SK-N-SH (cell line): ENCODE data around the gene UCN. TPM values are rescaled to one million over a fixed set of nuclear protein-coding genes. Genes with fewer than 3 reads are reported as not detected.
A peak's percentile ranks its signal among the peaks of the same experiment; 100 is the strongest.
"Not testable (repeated sequence)": the region's sequence is repeated elsewhere in the genome, so short reads cannot be mapped to it uniquely, and the experiment has no call there.

Source experiments
- CTCF ChIA-PET: fragments of 300-600, 350-600 bp; formaldehyde crosslinking; extraction: SDS; loops from one replicate; lab custom pipeline; 2021; lab: Yijun Ruan, JAX
- POLR2A ChIA-PET: fragments of 350-600 bp; sonication (Branson Sonifier 250); formaldehyde crosslinking; extraction: SDS; loops from one replicate; lab custom pipeline; 2020; ENCODE audit warnings: antibody characterized with exemption, inconsistent platforms; lab: Yijun Ruan, JAX
- DNase-seq: peaks from one replicate; pipeline ENCODE4 v3.0.0; 2012
- H2AFZ ChIP-seq: fragments of 200-600 bp; sonication (generic); 2 replicates; pipeline ENCODE4 v1.8.1; 2016; ENCODE audit warnings: antibody characterized with exemption, mild to moderate bottlenecking, low read depth
- H3F3A ChIP-seq: fragments of 200-600 bp; sonication (generic); replicated peaks from 2 replicates; pipeline ENCODE3; 2016; ENCODE audit warnings: antibody characterized with exemption, mild to moderate bottlenecking; ENCODE audit not compliant: insufficient read depth
- H3K27ac ChIP-seq, 2 experiments: fragments of 200-500 bp in 1 of 2; fragments of 200-600 bp in 1 of 2; sonication (Bioruptor generic) in 1 of 2; sonication (generic), shearing (Covaris generic) in 1 of 2; 2 replicates each; pipeline versions ENCODE4 v1.5.1 to v1.6.1; 2014 to 2016; ENCODE audit warnings: low read depth in 2 of 2, inconsistent platforms in 1 of 2, low read length in 1 of 2, mild to moderate bottlenecking in 1 of 2, mixed read lengths in 1 of 2
- H3K27me3 ChIP-seq: fragments of 200-600 bp; sonication (generic), shearing (Covaris generic); 2 replicates; pipeline ENCODE4 v1.6.1; 2016; ENCODE audit warnings: mixed run types; ENCODE audit not compliant: insufficient read depth
- H3K36me3 ChIP-seq, 2 experiments: fragments of 200-500 bp in 1 of 2; fragments of 200-600 bp in 1 of 2; sonication (Bioruptor generic) in 1 of 2; sonication (generic) in 1 of 2; replicated peaks in 1 of 2; 2 replicates each; pipeline versions ENCODE3 to v1.5.1; 2014 to 2016; ENCODE audit warnings: low read length in 1 of 2, mild to moderate bottlenecking in 1 of 2; ENCODE audit not compliant: insufficient read depth in 2 of 2, control insufficient read depth in 1 of 2
- H3K4me1 ChIP-seq, 2 experiments: fragments of 200-500 bp in 1 of 2; fragments of 200-600 bp in 1 of 2; sonication (Bioruptor generic) in 1 of 2; sonication (generic), shearing (Covaris generic) in 1 of 2; 2 replicates each; pipeline versions ENCODE4 v1.5.1 to v1.6.1; 2014 to 2016; ENCODE audit warnings: low read depth in 1 of 2, low read length in 1 of 2, mixed run types in 1 of 2; ENCODE audit not compliant: insufficient read depth in 2 of 2, control insufficient read depth in 1 of 2
- H3K4me2 ChIP-seq: fragments of 200-600 bp; sonication (generic), shearing (Covaris generic); 2 replicates; pipeline ENCODE4 v1.6.1; 2017; ENCODE audit warnings: mixed run types
- H3K4me3 ChIP-seq, 2 experiments: fragments of 200-500 bp in 1 of 2; fragments of 200-600 bp in 1 of 2; sonication (Bioruptor generic) in 1 of 2; sonication (generic), shearing (Covaris generic) in 1 of 2; 2 replicates each; pipeline versions ENCODE4 v1.5.1 to v1.8.1; 2014 to 2016; ENCODE audit warnings: low read depth in 2 of 2, inconsistent platforms in 1 of 2, low read length in 1 of 2, mild to moderate bottlenecking in 1 of 2, mixed read lengths in 1 of 2, moderate library complexity in 1 of 2
- H3K79me2 ChIP-seq: fragments of 200-600 bp; sonication (generic); 2 replicates; pipeline ENCODE4 v1.8.1; 2017; ENCODE audit warnings: mild to moderate bottlenecking; ENCODE audit not compliant: insufficient read depth
- H3K9ac ChIP-seq: fragments of 200-600 bp; sonication (generic); 2 replicates; pipeline ENCODE4 v1.6.1; 2017; ENCODE audit warnings: mixed run types
- H3K9me2 ChIP-seq: fragments of 200-600 bp; sonication (generic); 2 replicates; pipeline ENCODE4 v1.6.1; 2017; ENCODE audit warnings: mixed run types
- H3K9me3 ChIP-seq: fragments of 200-600 bp; sonication (generic); 2 replicates; pipeline ENCODE4 v1.6.1; 2017; ENCODE audit warnings: mixed run types, mild to moderate bottlenecking, moderate library complexity
- H4K20me1 ChIP-seq: fragments of 200-600 bp; sonication (generic); 2 replicates; pipeline ENCODE4 v1.6.1; 2017; ENCODE audit warnings: mild to moderate bottlenecking, mixed run types; ENCODE audit not compliant: insufficient read depth
- CHD2 ChIP-seq: fragments of 150-350 bp; IDR thresholded peaks from 2 replicates; pipeline ENCODE4 v1.6.1; 2018; ENCODE audit warnings: low read length; ENCODE audit not compliant: partially characterized antibody
- FOSL2 ChIP-seq: IDR thresholded peaks from 2 replicates; pipeline ENCODE4 v1.4.0; 2012; ENCODE audit warnings: low read depth, mild to moderate bottlenecking, moderate library complexity, borderline replicate concordance
- FOXM1 ChIP-seq: IDR thresholded peaks from 2 replicates; pipeline ENCODE4 v1.4.0; 2012; ENCODE audit warnings: low read depth, mild to moderate bottlenecking
- GABPA ChIP-seq: IDR thresholded peaks from 2 replicates; pipeline ENCODE4 v1.4.0; 2012; ENCODE audit warnings: low read depth, mild to moderate bottlenecking
- GATA2 ChIP-seq: sonication (generic); formaldehyde crosslinking; IDR thresholded peaks from 2 replicates; pipeline ENCODE4 v1.5.0; 2020; ENCODE audit warnings: mild to moderate bottlenecking, missing genetic modification reagents
- JUND ChIP-seq: IDR thresholded peaks from 2 replicates; pipeline ENCODE4 v1.4.0; 2012
- MAX ChIP-seq: IDR thresholded peaks from 2 replicates; pipeline ENCODE4 v1.4.0; 2012; ENCODE audit warnings: low read depth
- MEF2A ChIP-seq: IDR thresholded peaks from 2 replicates; pipeline ENCODE4 v1.4.0; 2012; ENCODE audit warnings: low read depth, borderline replicate concordance
- POLR2AphosphoS5 ChIP-seq: IDR thresholded peaks from 2 replicates; pipeline ENCODE4 v1.6.1; 2012; ENCODE audit warnings: low read depth, low read length
- RCOR1 ChIP-seq: fragments of 150-350 bp; IDR thresholded peaks from 2 replicates; pipeline ENCODE4 v1.6.1; 2017; ENCODE audit warnings: antibody characterized with exemption, low read length
- REST ChIP-seq: IDR thresholded peaks from 2 replicates; pipeline ENCODE4 v1.6.1; 2012; ENCODE audit warnings: mild to moderate bottlenecking, low read depth, low read length, moderate library complexity
- RXRA ChIP-seq: IDR thresholded peaks from 2 replicates; pipeline ENCODE4 v1.4.0; 2012; ENCODE audit warnings: low read depth, mild to moderate bottlenecking, borderline replicate concordance
- TEAD4 ChIP-seq: IDR thresholded peaks from 2 replicates; pipeline ENCODE4 v1.4.0; 2012; ENCODE audit warnings: mild to moderate bottlenecking, borderline replicate concordance; ENCODE audit not compliant: insufficient read depth
- ZBTB33 ChIP-seq: IDR thresholded peaks from 2 replicates; pipeline ENCODE4 v1.4.0; 2012; ENCODE audit warnings: low read depth, borderline replicate concordance
- WGBS: methylation state at CpG from one replicate; pipeline ENCODE4 v1.1.6; 2017; ENCODE audit warnings: low lambda C conversion rate; 5-methylcytosine and 5-hydroxymethylcytosine counted together
- polyA plus RNA-seq, 3 experiments: library from polyadenylated mRNA; depleted of rRNA; stranded (reverse); fragments of >200 nt; gene quantifications; 2 replicates each; pipeline ENCODE4 v1.2.3, GENCODE V29; 2012
- TF ChIP-seq, protein P1 (sequence below): IDR thresholded peaks from 2 replicates; pipeline ENCODE4 v1.4.0; 2012; ENCODE audit warnings: low read depth, borderline replicate concordance
- TF ChIP-seq, protein P2 (sequence below): fragments of 200-600 bp; sonication (generic); IDR thresholded peaks from 2 replicates; pipeline ENCODE4 v1.6.1; 2017; ENCODE audit warnings: antibody characterized with exemption, mild to moderate bottlenecking, moderate library complexity

Gene UCN
- polyA plus RNA-seq, 1 of the 3 experiments (the other 2 are of a cell fraction), result 2.8 TPM

GRCh38 chr2:27353762-27354596 is 45.7 kb upstream of the UCN start:
- H3K27me3 ChIP-seq, result no peaks in the 10 kb centered on the region
- no peak overlapping the region; the same call in 1 of the 2 replicates for H3K9ac ChIP-seq
- POLR2A ChIA-PET, result interaction anchor here (0.5 kb wide), 1 partner anchor 14 kb away, joined by 3 read pairs; no protein-coding TSS in a partner anchor
- no peak for DNase-seq
- peaks cover 7 to 19% of the 10 kb centered on the region in 2 experiments; a peak in 3 of 4 replicates for H3K4me1 ChIP-seq
- H3K4me2 ChIP-seq, result peak overlapping the region; percentile 91
- no peaks in the 10 kb centered on the region for H3K9me3 ChIP-seq
- H3K4me3 ChIP-seq, result no peak overlapping the region; a peak in 1 of 4 replicates
- peaks cover 19% of the 10 kb centered on the region for H3F3A ChIP-seq
- H3K9me2 ChIP-seq, result no peaks in the 10 kb centered on the region
- H3K36me3 ChIP-seq, result peaks cover 0 to 2% of the 10 kb centered on the region in 2 experiments
- TF ChIP-seq FOXM1, result no peak
- TF ChIP-seq REST, result no peak
- TF ChIP-seq RXRA, result no peak
- no peak for TF ChIP-seq RCOR1
- TF ChIP-seq, protein P1, sequence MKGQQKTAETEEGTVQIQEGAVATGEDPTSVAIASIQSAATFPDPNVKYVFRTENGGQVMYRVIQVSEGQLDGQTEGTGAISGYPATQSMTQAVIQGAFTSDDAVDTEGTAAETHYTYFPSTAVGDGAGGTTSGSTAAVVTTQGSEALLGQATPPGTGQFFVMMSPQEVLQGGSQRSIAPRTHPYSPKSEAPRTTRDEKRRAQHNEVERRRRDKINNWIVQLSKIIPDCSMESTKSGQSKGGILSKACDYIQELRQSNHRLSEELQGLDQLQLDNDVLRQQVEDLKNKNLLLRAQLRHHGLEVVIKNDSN, result no peak
- TF ChIP-seq JUND, result no peak
- TF ChIP-seq GATA2 (CRISPR knock-in tag), result no peak
- TF ChIP-seq POLR2AphosphoS5, result no peak
- TF ChIP-seq MAX, result no peak
- no peak for TF ChIP-seq ZBTB33
- no peak for TF ChIP-seq CHD2
- no peak for TF ChIP-seq GABPA
- TF ChIP-seq, protein P2, sequence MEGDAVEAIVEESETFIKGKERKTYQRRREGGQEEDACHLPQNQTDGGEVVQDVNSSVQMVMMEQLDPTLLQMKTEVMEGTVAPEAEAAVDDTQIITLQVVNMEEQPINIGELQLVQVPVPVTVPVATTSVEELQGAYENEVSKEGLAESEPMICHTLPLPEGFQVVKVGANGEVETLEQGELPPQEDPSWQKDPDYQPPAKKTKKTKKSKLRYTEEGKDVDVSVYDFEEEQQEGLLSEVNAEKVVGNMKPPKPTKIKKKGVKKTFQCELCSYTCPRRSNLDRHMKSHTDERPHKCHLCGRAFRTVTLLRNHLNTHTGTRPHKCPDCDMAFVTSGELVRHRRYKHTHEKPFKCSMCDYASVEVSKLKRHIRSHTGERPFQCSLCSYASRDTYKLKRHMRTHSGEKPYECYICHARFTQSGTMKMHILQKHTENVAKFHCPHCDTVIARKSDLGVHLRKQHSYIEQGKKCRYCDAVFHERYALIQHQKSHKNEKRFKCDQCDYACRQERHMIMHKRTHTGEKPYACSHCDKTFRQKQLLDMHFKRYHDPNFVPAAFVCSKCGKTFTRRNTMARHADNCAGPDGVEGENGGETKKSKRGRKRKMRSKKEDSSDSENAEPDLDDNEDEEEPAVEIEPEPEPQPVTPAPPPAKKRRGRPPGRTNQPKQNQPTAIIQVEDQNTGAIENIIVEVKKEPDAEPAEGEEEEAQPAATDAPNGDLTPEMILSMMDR, result no peak
- no peak for TF ChIP-seq FOSL2
- no peak for TF ChIP-seq TEAD4
- no peak for TF ChIP-seq MEF2A
- CTCF ChIA-PET, result interaction anchor here (0.6 to 1.9 kb wide), 9 partner anchors 10 to 74 kb away, joined by 3 to 6 read pairs (median 4); partner anchors contain the start of genes EIF2B4 and SNX17
- peak overlapping the region in 1 of 2 experiments; percentile 46; a peak in 2 of 4 replicates for H3K27ac ChIP-seq
- peaks cover 4% of the 10 kb centered on the region; the same call in 1 of the 2 replicates for H4K20me1 ChIP-seq
- 69% methylated on average over 7 of the region's 7 CpGs for WGBS
- peaks cover 91% of the 10 kb centered on the region for H3K79me2 ChIP-seq
- H2AFZ ChIP-seq, result no peak overlapping the region

DNA sequence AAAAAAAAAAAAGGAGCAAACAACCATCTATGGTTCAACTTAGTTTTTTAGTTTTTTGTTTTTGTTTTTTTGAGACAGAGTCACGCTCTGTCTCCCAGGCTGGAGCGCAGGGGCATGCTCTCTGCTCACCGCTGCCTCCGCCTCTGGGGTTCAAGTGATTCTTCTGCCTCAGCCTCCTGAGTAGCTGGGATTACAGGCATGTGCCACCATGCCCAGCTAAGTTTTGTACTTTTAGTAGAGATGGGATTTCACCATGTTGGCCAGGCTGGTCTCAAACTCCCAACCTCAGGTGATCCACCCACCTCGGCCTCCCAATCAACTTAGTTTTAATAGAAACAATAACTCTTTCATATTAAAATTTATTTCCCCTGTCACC is 45.1 kb upstream of the UCN start:
- H3K9me2 ChIP-seq, DNase-seq, H3K9ac ChIP-seq, H3K4me2 ChIP-seq, H3K36me3 ChIP-seq, H3K4me3 ChIP-seq, H3K9me3 ChIP-seq, POLR2A ChIA-PET, H3K27me3 ChIP-seq, H4K20me1 ChIP-seq, H2AFZ ChIP-seq: not testable (repeated sequence)
- 95% methylated on average over 5 of the region's 5 CpGs for WGBS
- H3K79me2 ChIP-seq, result peaks cover 93% of the 10 kb centered on the region
- CTCF ChIA-PET, result interaction anchor here (0.7 to 1.9 kb wide), 7 partner anchors 9 to 73 kb away, joined by 3 to 6 read pairs (median 4); no protein-coding TSS in a partner anchor
- H3K4me1 ChIP-seq, result peaks cover 7 to 19% of the 10 kb centered on the region in 2 experiments; a peak in 3 of 4 replicates
- peaks cover 19% of the 10 kb centered on the region for H3F3A ChIP-seq
- H3K27ac ChIP-seq, result peak overlapping the region in 1 of 2 experiments; percentile 46; a peak in 1 of 4 replicates
